Mesendoderm (in vitro differentiated cells): ENCODE results near the gene PDE11A.

Experiments
- DNase-seq: peaks from one replicate; pipeline ENCODE4 v3.0.0; 2013
- H2AK5ac ChIP-seq: 2 replicates; pipeline ENCODE4 v1.6.1; 2013; ENCODE audit warnings: low read length, inconsistent platforms
- H2BK120ac ChIP-seq: 2 replicates; pipeline ENCODE4 v1.6.1; 2013; ENCODE audit warnings: low read depth, mild to moderate bottlenecking, low read length, moderate library complexity, mixed read lengths
- H2BK15ac ChIP-seq: replicated peaks from 2 replicates; pipeline ENCODE4 v1.6.1; 2013; ENCODE audit warnings: low read depth, mild to moderate bottlenecking, moderate library complexity
- H2BK5ac ChIP-seq: 2 replicates; pipeline ENCODE4 v1.6.1; 2013; ENCODE audit warnings: low read length, inconsistent platforms
- H3K18ac ChIP-seq: 2 replicates; pipeline ENCODE4 v1.6.1; 2013; ENCODE audit warnings: mild to moderate bottlenecking, low read length, mixed read lengths
- H3K23ac ChIP-seq: one replicate; pipeline ENCODE4 v1.6.1; 2013; ENCODE audit warnings: low read length
- H3K27ac ChIP-seq: 2 replicates; pipeline ENCODE4 v1.5.1; 2013; ENCODE audit warnings: low read depth, mild to moderate bottlenecking, inconsistent platforms, low read length, moderate library complexity
- H3K27me3 ChIP-seq: 2 replicates; pipeline ENCODE4 v1.6.1; 2013; ENCODE audit warnings: low read length, control low read depth, mild to moderate bottlenecking, inconsistent platforms; ENCODE audit not compliant: insufficient read depth, poor library complexity
- H3K36me3 ChIP-seq: 2 replicates; pipeline ENCODE4 v1.6.1; 2013; ENCODE audit warnings: low read length, inconsistent platforms; ENCODE audit not compliant: control insufficient read depth, insufficient read depth
- H3K4ac ChIP-seq: one replicate; pipeline ENCODE4 v1.6.1; 2013; ENCODE audit warnings: low read depth, mild to moderate bottlenecking, low read length, moderate library complexity
- H3K4me1 ChIP-seq: 2 replicates; pipeline ENCODE4 v1.6.1; 2013; ENCODE audit warnings: low read depth, low read length, inconsistent platforms; ENCODE audit not compliant: control insufficient read depth
- H3K4me2 ChIP-seq: 2 replicates; pipeline ENCODE4 v1.6.1; 2013; ENCODE audit warnings: low read length
- H3K4me3 ChIP-seq: 2 replicates; pipeline ENCODE4 v1.5.1; 2013; ENCODE audit warnings: mild to moderate bottlenecking, low read length
- H3K56ac ChIP-seq: one replicate; pipeline ENCODE4 v1.6.1; 2013; ENCODE audit warnings: low read length
- H3K79me1 ChIP-seq: 2 replicates; pipeline ENCODE4 v1.6.1; 2013; ENCODE audit warnings: low read length, inconsistent platforms
- H3K79me2 ChIP-seq: 2 replicates; pipeline ENCODE4 v1.6.1; 2013; ENCODE audit warnings: mild to moderate bottlenecking, low read length; ENCODE audit not compliant: control insufficient read depth, insufficient read depth
- H3K9ac ChIP-seq: 2 replicates; pipeline ENCODE4 v1.6.1; 2013; ENCODE audit warnings: low read length, inconsistent platforms
- H4K5ac ChIP-seq: one replicate; pipeline ENCODE4 v1.6.1; 2013; ENCODE audit warnings: low read length
- H4K8ac ChIP-seq: one replicate; pipeline ENCODE4 v1.6.1; 2013; ENCODE audit warnings: low read depth, mild to moderate bottlenecking, control low read depth, low read length, moderate library complexity
- WGBS: extraction: QIAGEN DNeasy Blood & Tissue Kit; methylation state at CpG from one replicate; pipeline ENCODE4 v1.1.7; 2013; ENCODE audit warnings: low lambda C conversion rate, missing lambda C conversion rate; ENCODE audit not compliant: insufficient coverage; ENCODE audit errors: extremely low coverage; 5-methylcytosine and 5-hydroxymethylcytosine counted together

PDE11A gene

GRCh38 chr2:177640423-177640822 is 432.2 kb downstream of the PDE11A start:
- H3K18ac ChIP-seq, result no peak overlapping the region
- H3K23ac ChIP-seq, result no peak overlapping the region
- H3K36me3 ChIP-seq, result no peaks in the 10 kb centered on the region
- H2BK120ac ChIP-seq, result no peak overlapping the region
- H3K4me1 ChIP-seq, result no peaks in the 10 kb centered on the region
- no peaks in the 10 kb centered on the region for H3K79me2 ChIP-seq
- WGBS, result no CpG with 5 or more reads among the region's 3 CpGs
- H3K4me2 ChIP-seq, result no peak overlapping the region
- no peak overlapping the region for H3K56ac ChIP-seq
- H3K9ac ChIP-seq, result no peak overlapping the region
- H3K27ac ChIP-seq, result no peak overlapping the region
- H3K79me1 ChIP-seq, result no peaks in the 10 kb centered on the region
- no peak overlapping the region for H4K8ac ChIP-seq
- no peaks in the 10 kb centered on the region for H3K27me3 ChIP-seq
- H4K5ac ChIP-seq, result no peak overlapping the region
- no peak overlapping the region for H2BK5ac ChIP-seq
- no peak overlapping the region for H2AK5ac ChIP-seq
- H3K4me3 ChIP-seq, result no peak overlapping the region
- H2BK15ac ChIP-seq, result no peak overlapping the region
- DNase-seq, result no peak
- H3K4ac ChIP-seq, result no peak overlapping the region

- Histone ChIP-seq H3K4me2 (no peak overlapping the region), H2BK15ac (no peak overlapping the region), H3K18ac (no peak overlapping the region), H3K36me3 (no peaks in the 10 kb centered on the region), H2AK5ac (no peak overlapping the region), H3K79me2 (no peaks in the 10 kb centered on the region), H3K23ac (no peak overlapping the region), H4K8ac (no peak overlapping the region), H3K56ac (no peak overlapping the region), H2BK120ac (no peak overlapping the region), H3K4me3 (no peak overlapping the region), H3K4ac (no peak overlapping the region), H3K4me1 (no peaks in the 10 kb centered on the region), H3K79me1 (no peaks in the 10 kb centered on the region), H4K5ac (no peak overlapping the region), H3K27ac (no peak overlapping the region), H2BK5ac (no peak overlapping the region), H3K27me3 (no peaks in the 10 kb centered on the region), H3K9ac (no peak overlapping the region)
- no peak for DNase-seq
- WGBS, result no CpG with 5 or more reads among the region's 2 CpGs
These were observed 433.2 kb downstream of the PDE11A start for GRCh38 chr2:177639262-177639914.

- Histone ChIP-seq H3K27me3 (no peaks in the 10 kb centered on the region), H3K27ac (no peak overlapping the region), H2BK5ac (no peak overlapping the region), H3K4me2 (no peak overlapping the region), H3K79me2 (no peaks in the 10 kb centered on the region), H2BK15ac (no peak overlapping the region), H3K56ac (no peak overlapping the region), H4K5ac (no peak overlapping the region), H3K36me3 (no peaks in the 10 kb centered on the region), H3K4ac (no peak overlapping the region), H3K18ac (no peak overlapping the region), H3K79me1 (no peaks in the 10 kb centered on the region), H3K4me3 (no peak overlapping the region), H2AK5ac (no peak overlapping the region), H2BK120ac (no peak overlapping the region), H3K23ac (no peak overlapping the region), H3K9ac (no peak overlapping the region), H3K4me1 (no peaks in the 10 kb centered on the region), H4K8ac (no peak overlapping the region)
- DNase-seq, result no peak
- WGBS, result no CpG with 5 or more reads among the region's 1 CpG
These were observed 434.1 kb downstream of the PDE11A start for GRCh38 chr2:177638507-177638906.

GRCh38 chr2:177636672-177637071 is 435.9 kb downstream of the PDE11A start:
- no CpG with 5 or more reads among the region's 1 CpG for WGBS
- H3K9ac ChIP-seq, result no peak overlapping the region

GRCh38 chr2:177635696-177636095 is 436.9 kb downstream of the PDE11A start:
- no CpG with 5 or more reads among the region's 1 CpG for WGBS
- Histone ChIP-seq H2BK15ac (no peak overlapping the region), H2BK120ac (no peak overlapping the region), H3K4me1 (no peaks in the 10 kb centered on the region), H2AK5ac (no peak overlapping the region), H2BK5ac (no peak overlapping the region), H3K4me3 (no peak overlapping the region), H4K8ac (no peak overlapping the region), H3K27me3 (no peaks in the 10 kb centered on the region), H3K23ac (no peak overlapping the region), H3K18ac (no peak overlapping the region), H3K36me3 (no peaks in the 10 kb centered on the region), H3K4me2 (no peak overlapping the region), H3K79me1 (no peaks in the 10 kb centered on the region), H4K5ac (no peak overlapping the region), H3K27ac (no peak overlapping the region), H3K79me2 (no peaks in the 10 kb centered on the region), H3K9ac (no peak overlapping the region), H3K56ac (no peak overlapping the region), H3K4ac (no peak overlapping the region)
- DNase-seq, result no peak

More at GRCh38 chr2:177636672-177637071, 435.9 kb downstream of the PDE11A start:
- no peaks in the 10 kb centered on the region for H3K79me2 ChIP-seq
- H2BK15ac ChIP-seq, result no peak overlapping the region
- no peak overlapping the region for H4K8ac ChIP-seq
- no peak overlapping the region for H3K23ac ChIP-seq
- H3K79me1 ChIP-seq, result no peaks in the 10 kb centered on the region
- H3K4ac ChIP-seq, result no peak overlapping the region
- no peak overlapping the region for H3K4me3 ChIP-seq
- no peaks in the 10 kb centered on the region for H3K27me3 ChIP-seq
- no peak overlapping the region for H2AK5ac ChIP-seq
- H2BK5ac ChIP-seq, result no peak overlapping the region
- no peaks in the 10 kb centered on the region for H3K4me1 ChIP-seq
- no peak overlapping the region for H3K18ac ChIP-seq
- DNase-seq, result no peak
- H3K4me2 ChIP-seq, result no peak overlapping the region
- no peak overlapping the region for H3K27ac ChIP-seq
- H3K36me3 ChIP-seq, result no peaks in the 10 kb centered on the region
- no peak overlapping the region for H4K5ac ChIP-seq
- H2BK120ac ChIP-seq, result no peak overlapping the region
- no peak overlapping the region for H3K56ac ChIP-seq

- Histone ChIP-seq H3K23ac (no peak overlapping the region), H4K8ac (no peak overlapping the region), H4K5ac (no peak overlapping the region), H3K18ac (no peak overlapping the region), H3K4me1 (no peaks in the 10 kb centered on the region), H3K9ac (no peak overlapping the region), H3K36me3 (no peaks in the 10 kb centered on the region), H3K27me3 (no peaks in the 10 kb centered on the region), H3K4me3 (no peak overlapping the region), H2BK5ac (no peak overlapping the region), H3K79me1 (no peaks in the 10 kb centered on the region), H2BK120ac (no peak overlapping the region), H3K79me2 (no peaks in the 10 kb centered on the region), H3K4me2 (peak overlapping the region; percentile 23), H3K56ac (peak overlapping the region; percentile 19), H3K4ac (no peak overlapping the region), H2BK15ac (no peak overlapping the region), H3K27ac (no peak overlapping the region), H2AK5ac (no peak overlapping the region)
- no peak for DNase-seq
- WGBS, result no CpG with 5 or more reads among the region's 1 CpG
These were observed 438.7 kb downstream of the PDE11A start for GRCh38 chr2:177633910-177634294.
